ENCODE results near the gene AHDC1. TPM values are rescaled to one million over a fixed set of nuclear protein-coding genes. Genes with fewer than 3 reads are reported as not detected.
A peak's percentile ranks its signal among the peaks of the same experiment; 100 is the strongest.

Gene AHDC1
- total and polyA plus RNA-seq, 2 of the 13 experiments (the other 11 are each of a cell fraction or from before 2014, with no cell fraction given), result 1.0 to 2.7 TPM

DNA sequence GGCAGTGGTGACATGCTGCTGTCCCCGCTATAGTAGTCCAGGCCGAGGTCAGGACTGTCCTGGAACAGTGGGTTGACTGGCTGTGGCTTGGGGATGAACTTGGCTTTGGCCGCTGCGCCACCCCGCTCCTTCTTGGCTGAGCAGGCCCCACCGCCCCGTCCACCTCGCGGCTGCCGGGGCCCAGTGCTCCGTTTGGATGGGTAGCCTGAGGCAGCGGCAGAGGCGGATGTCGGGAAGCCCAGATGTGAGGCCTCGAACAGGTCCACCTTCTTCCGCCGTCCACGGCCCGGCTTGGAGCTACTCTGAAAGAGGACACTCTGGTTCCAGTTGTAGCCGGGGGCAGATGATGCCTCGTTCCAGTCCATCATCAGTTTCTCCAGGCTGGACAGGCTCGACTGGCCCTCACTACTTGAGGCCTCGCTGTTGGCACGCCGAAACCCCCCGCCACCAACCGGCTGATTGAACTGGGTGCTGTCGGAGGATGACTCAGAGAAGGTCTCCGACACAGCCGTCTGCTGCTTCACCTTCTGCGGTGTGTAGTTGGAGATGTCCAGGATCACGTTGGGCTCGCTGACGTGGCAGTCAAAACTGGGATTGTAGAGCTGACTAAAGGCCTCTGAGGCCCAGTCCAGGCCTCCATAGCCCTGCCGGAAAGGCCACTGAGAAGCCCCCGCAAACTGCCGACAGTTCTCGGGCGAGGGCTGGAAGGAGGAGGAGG is 55.6 kb downstream of the AHDC1 start:
- Histone ChIP-seq H4K20me1 (ENCODE audit: insufficient read depth, low read length) (no peaks in the 10 kb centered on the region), H3K27me3 (ENCODE audit: control insufficient read depth in 1 of 2, insufficient read depth in 2 of 2, low read length in 2 of 2) (no peaks in the 10 kb centered on the region), H3K4me1 (ENCODE audit: insufficient read depth, low read length) (peaks cover 21% of the 10 kb centered on the region), H3K27ac (ENCODE audit: extremely low read length, insufficient read depth, low read length) (no peak overlapping the region), H2AFZ (ENCODE audit: low read length) (no peak overlapping the region), H3K9me3 (ENCODE audit: low read length) (no peaks in the 10 kb centered on the region), H3K79me2 (ENCODE audit: insufficient read depth, low read length) (peaks cover 4% of the 10 kb centered on the region), H3K4me3 (replicated peaks in 1 of 3; ENCODE audit: insufficient read depth in 1 of 3, low read depth in 2 of 3, low read length in 3 of 3) (no peak overlapping the region), H3K4me2 (ENCODE audit: low read depth, low read length) (no peak overlapping the region), H3K9ac (ENCODE audit: insufficient read depth, low read depth, low read length) (no peak overlapping the region), H3K36me3 (replicated peaks in 1 of 2; ENCODE audit: control insufficient read depth in 1 of 2, insufficient read depth in 2 of 2, low read length in 2 of 2) (peaks cover 9 to 10% of the 10 kb centered on the region in 2 experiments; a peak in 4 of 5 replicates)
- TF ChIP-seq ISL2 (CRISPR knock-in tag; IDR thresholded peaks at IDR 0.05), result no peak
- TF ChIP-seq ZNF232 (CRISPR knock-in tag; IDR thresholded peaks at IDR 0.05; ENCODE audit: borderline replicate concordance), result no peak
- no peak for TF ChIP-seq MAF1 (CRISPR knock-in tag; IDR thresholded peaks at IDR 0.05; ENCODE audit: borderline replicate concordance)
- TF ChIP-seq, protein P1, sequence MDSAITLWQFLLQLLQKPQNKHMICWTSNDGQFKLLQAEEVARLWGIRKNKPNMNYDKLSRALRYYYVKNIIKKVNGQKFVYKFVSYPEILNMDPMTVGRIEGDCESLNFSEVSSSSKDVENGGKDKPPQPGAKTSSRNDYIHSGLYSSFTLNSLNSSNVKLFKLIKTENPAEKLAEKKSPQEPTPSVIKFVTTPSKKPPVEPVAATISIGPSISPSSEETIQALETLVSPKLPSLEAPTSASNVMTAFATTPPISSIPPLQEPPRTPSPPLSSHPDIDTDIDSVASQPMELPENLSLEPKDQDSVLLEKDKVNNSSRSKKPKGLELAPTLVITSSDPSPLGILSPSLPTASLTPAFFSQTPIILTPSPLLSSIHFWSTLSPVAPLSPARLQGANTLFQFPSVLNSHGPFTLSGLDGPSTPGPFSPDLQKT (CRISPR knock-in tag; IDR thresholded peaks at IDR 0.05; ENCODE audit: borderline replicate concordance), result no peak
- TF ChIP-seq KLF13 (CRISPR knock-in tag; IDR thresholded peaks at IDR 0.05), result no peak
- TF ChIP-seq ZNF614 (CRISPR knock-in tag; IDR thresholded peaks at IDR 0.05; ENCODE audit: borderline replicate concordance), result no peak
- TF ChIP-seq ZNF747 (CRISPR knock-in tag; IDR thresholded peaks at IDR 0.05; ENCODE audit: borderline replicate concordance), result no peak
- no peak for TF ChIP-seq TGIF2 (CRISPR knock-in tag; IDR thresholded peaks at IDR 0.05)
- TF ChIP-seq, protein P2, sequence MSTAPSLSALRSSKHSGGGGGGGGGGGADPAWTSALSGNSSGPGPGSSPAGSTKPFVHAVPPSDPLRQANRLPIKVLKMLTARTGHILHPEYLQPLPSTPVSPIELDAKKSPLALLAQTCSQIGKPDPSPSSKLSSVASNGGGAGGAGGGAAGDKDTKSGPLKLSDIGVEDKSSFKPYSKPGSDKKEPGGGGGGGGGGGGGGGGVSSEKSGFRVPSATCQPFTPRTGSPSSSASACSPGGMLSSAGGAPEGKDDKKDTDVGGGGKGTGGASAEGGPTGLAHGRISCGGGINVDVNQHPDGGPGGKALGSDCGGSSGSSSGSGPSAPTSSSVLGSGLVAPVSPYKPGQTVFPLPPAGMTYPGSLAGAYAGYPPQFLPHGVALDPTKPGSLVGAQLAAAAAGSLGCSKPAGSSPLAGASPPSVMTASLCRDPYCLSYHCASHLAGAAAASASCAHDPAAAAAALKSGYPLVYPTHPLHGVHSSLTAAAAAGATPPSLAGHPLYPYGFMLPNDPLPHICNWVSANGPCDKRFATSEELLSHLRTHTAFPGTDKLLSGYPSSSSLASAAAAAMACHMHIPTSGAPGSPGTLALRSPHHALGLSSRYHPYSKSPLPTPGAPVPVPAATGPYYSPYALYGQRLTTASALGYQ (CRISPR knock-in tag; IDR thresholded peaks at IDR 0.05), result no peak
- 0 out of 2 replicates have a peak, but pooled peaks have one; percentile 14 for TF ChIP-seq ZBTB38 (CRISPR knock-in tag; IDR thresholded peaks at IDR 0.05)
- no peak for TF ChIP-seq ZNF577 (CRISPR knock-in tag; IDR thresholded peaks at IDR 0.05; ENCODE audit: borderline replicate concordance, low read depth)
- TF ChIP-seq AGO1 (IDR thresholded peaks at IDR 0.05; ENCODE audit: low read depth, low read length, poor library complexity, severe bottlenecking), result peak; percentile 29
- WGBS (ENCODE audit: low lambda C conversion rate), result 98% methylated on average over 18 of the region's 39 CpGs
- no TSS peak for BruUV-seq (replicated peaks)
- DNase-seq (ENCODE audit: low spot score) (no peak), ATAC-seq (no peak), FAIRE-seq (no peak)
- intact Hi-C loops (cut with micrococcal nuclease; ENCODE audit: unreplicated experiment), result no loop called here
- CTCF ChIA-PET (ENCODE audit: low intra/inter-chr PET ratio, low total read pairs), result no interaction called here
- POLR2A ChIA-PET, result no interaction called here
- in situ Hi-C loops (cut with HindIII; ENCODE audit: extremely low pct_ligation_motif_present, low pct_unique_long_range_greater_than_20kb), result no loop called here

Data from HepG2 (cell line).